Measurements from ENCODE around the gene POLR2L. TPM values are rescaled to one million over a fixed set of nuclear protein-coding genes. Genes with fewer than 3 reads are reported as not detected.

POLR2L gene
- total RNA-seq, 1 donor from 2014 or later = 127 TPM

DNA sequence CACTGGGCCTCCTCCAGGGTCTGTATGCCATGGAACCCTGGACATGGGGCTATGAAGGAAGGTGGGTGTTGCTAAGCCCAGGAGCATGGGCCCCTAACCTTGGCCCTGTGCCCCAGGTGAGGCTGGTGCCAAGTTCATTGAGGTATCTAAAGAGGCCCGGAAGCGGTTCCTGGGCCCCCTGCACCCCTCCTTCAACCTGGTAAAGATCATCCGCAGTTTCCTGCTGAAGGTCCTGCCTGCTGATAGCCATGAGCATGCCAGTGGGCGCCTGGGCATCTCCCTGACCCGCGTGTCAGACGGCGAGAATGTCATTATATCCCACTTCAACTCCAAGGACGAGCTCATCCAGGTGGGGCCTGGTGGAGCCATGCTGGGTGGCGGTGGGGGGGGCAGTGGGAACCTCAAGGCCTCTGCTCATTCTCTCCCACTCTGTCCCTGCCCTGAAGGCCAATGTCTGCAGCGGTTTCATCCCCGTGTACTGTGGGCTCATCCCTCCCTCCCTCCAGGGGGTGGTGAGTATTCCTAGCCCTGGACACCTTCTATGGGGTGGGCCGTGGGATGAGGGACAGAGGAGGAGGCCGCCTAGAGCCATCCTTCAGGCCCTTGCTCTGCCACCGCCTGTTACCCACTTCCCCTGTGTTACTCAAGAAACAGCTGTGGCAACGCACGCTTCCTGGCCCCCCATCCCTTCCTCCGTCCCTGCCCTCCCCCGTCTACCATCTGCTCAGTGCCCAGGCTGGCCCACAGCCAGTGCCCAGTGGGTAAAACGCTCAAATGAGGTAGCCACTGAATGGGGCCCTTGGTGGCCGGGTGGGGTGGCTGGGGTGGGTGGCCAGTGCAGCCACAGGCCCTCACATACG, 20.6 kb downstream of the POLR2L start:
- TF ChIP-seq, protein P1, sequence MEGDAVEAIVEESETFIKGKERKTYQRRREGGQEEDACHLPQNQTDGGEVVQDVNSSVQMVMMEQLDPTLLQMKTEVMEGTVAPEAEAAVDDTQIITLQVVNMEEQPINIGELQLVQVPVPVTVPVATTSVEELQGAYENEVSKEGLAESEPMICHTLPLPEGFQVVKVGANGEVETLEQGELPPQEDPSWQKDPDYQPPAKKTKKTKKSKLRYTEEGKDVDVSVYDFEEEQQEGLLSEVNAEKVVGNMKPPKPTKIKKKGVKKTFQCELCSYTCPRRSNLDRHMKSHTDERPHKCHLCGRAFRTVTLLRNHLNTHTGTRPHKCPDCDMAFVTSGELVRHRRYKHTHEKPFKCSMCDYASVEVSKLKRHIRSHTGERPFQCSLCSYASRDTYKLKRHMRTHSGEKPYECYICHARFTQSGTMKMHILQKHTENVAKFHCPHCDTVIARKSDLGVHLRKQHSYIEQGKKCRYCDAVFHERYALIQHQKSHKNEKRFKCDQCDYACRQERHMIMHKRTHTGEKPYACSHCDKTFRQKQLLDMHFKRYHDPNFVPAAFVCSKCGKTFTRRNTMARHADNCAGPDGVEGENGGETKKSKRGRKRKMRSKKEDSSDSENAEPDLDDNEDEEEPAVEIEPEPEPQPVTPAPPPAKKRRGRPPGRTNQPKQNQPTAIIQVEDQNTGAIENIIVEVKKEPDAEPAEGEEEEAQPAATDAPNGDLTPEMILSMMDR (IDR thresholded peaks at IDR 0.05) = no peak
- H3K4me3 ChIP-seq = peak overlapping the region; percentile 68
- peaks cover 42% of the 10 kb centered on the region for H3K36me3 ChIP-seq
- intact Hi-C loops (cut with DNase I) = no loop called here
- no peaks in the 10 kb centered on the region for H3K27me3 ChIP-seq (ENCODE audit: low read depth)
- peak overlapping the region; percentile 95 for H3K27ac ChIP-seq
- H3K4me1 ChIP-seq = peaks cover 46% of the 10 kb centered on the region
- no peaks in the 10 kb centered on the region for H3K9me3 ChIP-seq
- DNase-seq (peak; percentile 85), ATAC-seq (peak in 1 of 2 donors; percentile 1)

DNA sequence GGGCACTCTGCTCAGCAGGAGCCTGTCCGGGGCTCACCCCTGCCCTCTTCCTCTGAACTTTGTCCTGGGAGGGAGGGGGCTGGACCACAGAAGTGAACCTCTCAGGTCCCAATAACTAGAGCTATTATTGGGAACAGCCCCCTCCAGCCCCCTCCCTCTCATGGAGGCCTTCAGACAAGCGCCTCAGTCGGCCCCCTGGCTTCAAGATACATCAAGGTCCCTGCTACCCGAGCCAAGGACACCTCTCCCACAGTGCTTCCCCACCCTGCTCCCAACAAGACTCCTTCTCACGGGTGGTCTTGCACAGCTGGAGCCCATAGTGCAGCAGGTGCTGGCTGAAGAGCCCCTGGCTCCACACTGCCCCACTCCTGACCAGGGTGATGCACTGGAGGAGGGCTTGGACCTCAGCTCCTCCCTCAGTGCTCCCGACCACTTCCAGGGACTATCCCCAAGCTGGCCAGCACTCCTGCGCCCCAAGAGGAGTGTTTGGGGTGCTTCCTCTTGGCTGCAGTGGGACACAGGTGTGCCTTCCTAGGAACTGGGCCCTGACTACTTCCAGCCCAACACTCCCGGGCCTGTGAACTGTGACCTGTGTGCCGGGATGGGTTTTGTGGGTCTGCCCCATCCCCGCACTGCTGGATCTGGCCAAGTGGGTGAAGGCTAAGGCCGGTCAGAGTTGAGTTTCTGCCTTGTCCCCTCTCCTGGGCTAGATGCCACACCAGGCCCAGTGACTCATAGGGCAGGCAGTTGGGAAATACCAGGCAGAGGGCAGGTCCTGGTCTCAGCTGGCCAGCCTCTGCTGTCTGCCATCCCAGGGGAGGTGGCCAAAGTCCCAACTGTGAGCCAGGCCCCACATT, 21.4 kb downstream of the POLR2L start:
- DNase-seq (peak; percentile 88), ATAC-seq (peak; percentile 64 to 67)
- Histone ChIP-seq H3K9me3 (no peaks in the 10 kb centered on the region), H3K4me1 (peaks cover 38% of the 10 kb centered on the region), H3K36me3 (peaks cover 42% of the 10 kb centered on the region), H3K27ac (peak overlapping the region; percentile 95), H3K27me3 (ENCODE audit: low read depth) (no peaks in the 10 kb centered on the region), H3K4me3 (peak overlapping the region; percentile 68)
- TF ChIP-seq, protein P1 (IDR thresholded peaks at IDR 0.05) = no peak
- intact Hi-C loops (cut with DNase I) = no loop called here

DNA sequence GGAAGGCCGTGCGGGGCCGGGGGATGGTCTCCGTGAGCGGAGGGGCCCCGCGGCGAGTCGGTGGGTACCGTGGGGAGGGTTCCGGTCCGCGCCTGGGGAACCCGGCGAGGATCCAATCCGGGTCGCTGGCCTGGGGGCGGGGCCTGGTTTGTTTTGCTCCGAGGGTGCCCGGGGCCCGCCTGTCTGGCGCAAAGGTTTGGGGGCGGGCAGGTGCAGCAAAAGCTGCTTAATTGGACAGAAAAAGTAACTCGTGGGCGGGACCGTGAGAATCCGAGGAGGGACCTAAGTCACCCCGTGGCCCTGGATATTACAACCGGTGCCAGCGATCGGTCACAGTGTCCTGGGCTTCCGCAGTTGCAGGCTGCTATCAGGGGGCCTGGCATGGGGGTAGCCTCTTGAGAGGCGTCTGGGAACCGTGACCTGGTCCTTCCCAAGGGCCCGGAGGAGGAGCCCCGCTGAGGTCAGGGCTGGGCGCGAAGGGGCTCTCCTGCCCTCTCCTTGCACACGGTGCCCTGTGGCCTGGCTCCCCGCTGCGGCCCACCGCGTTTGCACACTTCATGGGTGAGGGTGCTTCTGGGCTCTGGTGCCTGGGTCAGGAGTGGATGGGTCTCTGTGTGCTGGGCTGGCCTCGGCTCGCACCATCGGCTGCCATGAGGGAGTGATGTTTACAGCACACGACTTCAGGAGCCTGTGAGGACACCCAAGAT, 22.2 kb downstream of the POLR2L start:
- ATAC-seq (peak; percentile 79 to 83), DNase-seq (peak; percentile 97)
- peaks cover 32% of the 10 kb centered on the region for H3K4me1 ChIP-seq
- no peaks in the 10 kb centered on the region for H3K27me3 ChIP-seq (ENCODE audit: low read depth)
- peak overlapping the region; percentile 95 for H3K27ac ChIP-seq
- H3K36me3 ChIP-seq = peaks cover 36% of the 10 kb centered on the region
- peak overlapping the region; percentile 68 for H3K4me3 ChIP-seq
- no peaks in the 10 kb centered on the region for H3K9me3 ChIP-seq
- TF ChIP-seq, protein P1 (IDR thresholded peaks at IDR 0.05) = no peak
- intact Hi-C loops (cut with DNase I) = no loop called here

DNA sequence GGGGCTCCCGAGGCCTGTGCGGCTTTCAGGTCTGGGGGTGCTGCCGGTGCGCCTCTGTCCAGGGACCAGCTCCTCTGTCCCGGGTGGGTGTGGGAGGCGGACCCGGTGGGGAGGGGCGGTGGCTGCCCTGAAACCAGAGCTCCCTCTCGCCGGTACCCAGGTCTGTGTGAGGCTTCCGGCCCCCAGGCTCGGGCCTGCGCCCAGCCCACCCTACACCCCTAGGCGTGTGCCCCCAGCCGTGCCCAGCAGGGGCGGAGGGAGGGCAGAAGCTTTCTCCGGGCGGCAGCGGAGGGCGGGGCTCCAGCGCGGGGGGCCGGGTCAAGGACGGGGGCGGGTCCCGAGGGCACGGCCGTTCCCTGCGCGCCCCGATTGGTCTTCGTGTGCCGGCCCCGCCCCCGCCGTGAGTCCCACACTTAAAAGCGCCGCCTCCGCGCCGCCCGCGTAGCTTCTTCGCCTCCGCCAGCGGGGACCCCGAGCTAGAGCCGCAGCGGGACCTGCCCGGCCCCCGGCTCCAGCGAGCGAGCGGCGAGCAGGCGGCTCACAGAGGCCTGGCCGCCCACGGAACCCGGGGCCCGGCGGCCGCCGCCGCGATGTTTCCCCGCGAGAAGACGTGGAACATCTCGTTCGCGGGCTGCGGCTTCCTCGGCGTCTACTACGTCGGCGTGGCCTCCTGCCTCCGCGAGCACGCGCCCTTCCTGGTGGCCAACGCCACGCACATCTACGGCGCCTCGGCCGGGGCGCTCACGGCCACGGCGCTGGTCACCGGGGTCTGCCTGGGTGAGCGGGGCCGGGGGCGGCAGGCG, 23.0 kb downstream of the POLR2L start:
- Histone ChIP-seq H3K9me3 (no peaks in the 10 kb centered on the region), H3K4me1 (peaks cover 32% of the 10 kb centered on the region), H3K4me3 (peak overlapping the region; percentile 68), H3K27me3 (ENCODE audit: low read depth) (no peaks in the 10 kb centered on the region), H3K36me3 (peaks cover 28% of the 10 kb centered on the region), H3K27ac (peak overlapping the region; percentile 95)
- ATAC-seq = peak; percentile 92 to 93
- intact Hi-C loops (cut with DNase I) = no loop called here
- DNase-seq = peak; percentile 95
- TF ChIP-seq, protein P1 (IDR thresholded peaks at IDR 0.05) = peak; percentile 6

All from lower lobe of right lung (tissue), 2 donors.